GM19397 (cell line): ENCODE measurements around the gene LHPP.
"Not testable (repeated sequence)": the region's sequence is repeated elsewhere in the genome, so short reads cannot be mapped to it uniquely, and the experiment has no call there.

Source experiments
- ATAC-seq: cut with Tn5 transposase; IDR thresholded peaks from one replicate; pipeline ENCODE4 v1.9.1; 2021; ENCODE audit warnings: mild to moderate bottlenecking, moderate library complexity; ENCODE audit not compliant: unreplicated experiment

Gene LHPP, protein sequence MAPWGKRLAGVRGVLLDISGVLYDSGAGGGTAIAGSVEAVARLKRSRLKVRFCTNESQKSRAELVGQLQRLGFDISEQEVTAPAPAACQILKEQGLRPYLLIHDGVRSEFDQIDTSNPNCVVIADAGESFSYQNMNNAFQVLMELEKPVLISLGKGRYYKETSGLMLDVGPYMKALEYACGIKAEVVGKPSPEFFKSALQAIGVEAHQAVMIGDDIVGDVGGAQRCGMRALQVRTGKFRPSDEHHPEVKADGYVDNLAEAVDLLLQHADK

DNA sequence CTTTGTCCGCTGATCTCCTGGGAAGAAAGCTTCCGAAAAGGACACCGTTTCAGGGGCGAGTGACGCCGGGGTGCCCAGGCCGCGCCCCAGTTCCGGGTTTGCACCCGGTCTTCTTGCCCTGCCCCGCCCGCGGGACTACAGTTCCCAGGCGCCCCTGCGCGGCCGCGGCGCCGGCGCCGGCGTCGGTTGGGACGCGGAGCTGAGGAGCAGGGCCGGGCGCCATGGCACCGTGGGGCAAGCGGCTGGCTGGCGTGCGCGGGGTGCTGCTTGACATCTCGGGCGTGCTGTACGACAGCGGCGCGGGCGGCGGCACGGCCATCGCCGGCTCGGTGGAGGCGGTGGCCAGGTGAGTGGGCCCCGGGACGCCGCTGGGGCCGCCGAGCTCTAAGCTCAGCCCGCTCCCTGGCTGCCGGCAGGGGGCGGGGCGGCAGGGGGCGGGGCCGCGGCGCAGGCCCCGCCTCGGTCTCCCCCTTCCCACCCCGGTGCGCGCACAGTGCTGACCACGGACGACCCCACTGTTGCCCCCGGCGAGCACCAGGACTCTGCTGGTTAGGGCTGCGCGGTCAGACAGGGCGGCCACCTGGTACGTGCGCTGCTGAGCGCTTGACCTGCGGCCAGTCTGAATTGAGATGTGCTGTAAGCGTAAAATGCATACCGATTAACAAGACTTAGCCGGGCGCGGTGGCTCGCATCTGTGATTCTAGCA, at the start of gene LHPP:
Gene LHPP, plus strand, starts transcription at position 182 of the 706 bp plus-strand sequence. Its CDS starts 40 bp downstream, at position 222.
- peak; percentile 95 for ATAC-seq

DNA sequence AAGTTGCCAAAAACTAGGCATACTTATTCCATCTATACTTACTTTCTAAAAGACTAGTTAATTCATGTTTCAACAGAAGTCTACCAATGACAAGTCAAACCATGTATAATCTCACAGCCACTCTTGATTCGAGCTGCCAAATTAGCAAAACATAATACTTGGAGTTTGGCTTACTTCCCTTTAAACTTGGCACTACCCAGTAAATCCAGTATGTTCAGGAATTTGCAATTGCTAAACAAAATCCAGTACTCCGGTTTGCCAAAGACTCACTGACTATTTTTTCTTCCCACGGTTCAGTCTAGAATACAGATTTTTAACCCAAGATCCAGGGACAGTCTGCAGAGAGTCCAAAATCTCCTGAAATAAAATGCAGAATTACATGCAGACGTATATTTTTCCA, 47.5 kb upstream of the LHPP start:
- ATAC-seq = no peak

DNA sequence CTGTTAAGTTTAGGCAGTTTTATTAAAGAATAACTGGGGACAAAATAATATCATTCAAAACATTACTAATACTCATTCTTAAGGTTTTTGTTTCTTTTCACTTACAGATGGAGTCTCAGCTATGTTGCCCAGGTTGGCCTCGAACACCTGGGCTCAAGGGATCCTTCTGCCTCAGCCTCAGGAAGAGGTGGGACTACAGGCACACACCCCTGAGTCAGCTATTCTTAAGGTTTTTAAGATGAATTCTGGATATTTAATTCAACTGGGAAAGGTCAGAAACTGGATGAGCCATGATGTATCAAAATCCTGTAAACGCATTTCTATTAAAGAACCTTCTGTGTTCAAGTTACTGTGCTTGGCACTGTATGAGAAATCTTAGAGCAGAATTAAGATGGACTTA, 46.4 kb upstream of the LHPP start:
- no peak for ATAC-seq

DNA sequence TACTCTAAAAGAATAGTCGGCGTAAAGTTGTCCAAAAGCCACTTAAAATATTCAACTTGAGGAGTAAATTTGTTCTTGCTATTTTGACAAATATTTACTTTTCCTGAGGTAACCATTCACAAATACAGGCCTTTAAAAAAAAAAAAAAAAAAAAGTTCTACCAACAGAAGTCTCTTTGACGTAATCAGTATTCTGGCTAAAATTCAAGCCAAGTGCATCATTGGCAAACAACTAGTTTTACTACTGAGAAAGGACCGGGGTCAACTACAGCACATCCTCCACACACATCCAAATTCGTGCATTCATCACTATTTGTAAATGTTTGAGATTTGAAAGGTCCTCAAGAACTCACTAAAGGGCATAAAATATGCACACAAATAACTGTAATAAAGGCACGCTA, 44.9 kb upstream of the LHPP start:
- ATAC-seq = no peak

DNA sequence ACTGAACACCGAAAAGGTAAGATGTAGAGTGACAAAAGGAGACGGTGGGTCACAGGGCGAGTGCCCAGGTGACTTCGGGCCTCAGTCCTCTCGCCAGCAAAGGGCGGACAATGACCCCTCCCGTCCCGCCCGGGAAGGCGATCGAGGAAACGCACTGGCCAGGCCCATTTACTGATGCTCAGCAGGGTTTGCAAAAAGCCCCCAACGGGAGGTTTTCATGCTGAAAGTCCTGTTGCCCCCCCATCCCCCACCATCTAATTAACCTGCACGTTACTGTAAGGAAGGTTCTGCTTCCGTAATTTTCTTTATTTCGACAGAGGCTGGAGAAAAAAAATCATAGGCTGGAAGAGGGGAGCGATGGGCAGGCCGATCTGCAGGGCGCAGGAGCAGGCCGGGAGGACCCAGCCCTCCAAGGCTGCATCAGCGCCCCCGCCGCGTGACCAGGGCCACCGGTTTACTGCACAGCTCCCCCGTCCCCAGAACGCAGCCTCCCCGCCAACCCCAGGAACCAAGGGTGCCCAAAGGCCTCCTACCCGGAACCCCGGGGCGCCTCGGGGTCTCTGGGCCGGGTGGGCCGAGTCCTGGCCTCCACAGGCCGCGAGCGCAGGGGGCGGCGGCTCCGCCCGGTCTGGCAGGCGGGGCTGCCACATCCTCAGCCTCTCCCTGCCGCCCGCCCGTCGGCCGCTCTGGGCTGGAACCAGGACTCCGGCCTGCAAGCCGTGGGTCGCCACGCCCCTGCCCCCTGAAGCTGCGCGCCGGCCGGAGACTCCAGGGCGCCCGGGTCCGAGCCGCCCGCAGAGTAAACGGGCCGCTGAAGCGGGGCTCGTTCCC, 43.5 kb upstream of the LHPP start:
- ATAC-seq = peak; percentile 29

DNA sequence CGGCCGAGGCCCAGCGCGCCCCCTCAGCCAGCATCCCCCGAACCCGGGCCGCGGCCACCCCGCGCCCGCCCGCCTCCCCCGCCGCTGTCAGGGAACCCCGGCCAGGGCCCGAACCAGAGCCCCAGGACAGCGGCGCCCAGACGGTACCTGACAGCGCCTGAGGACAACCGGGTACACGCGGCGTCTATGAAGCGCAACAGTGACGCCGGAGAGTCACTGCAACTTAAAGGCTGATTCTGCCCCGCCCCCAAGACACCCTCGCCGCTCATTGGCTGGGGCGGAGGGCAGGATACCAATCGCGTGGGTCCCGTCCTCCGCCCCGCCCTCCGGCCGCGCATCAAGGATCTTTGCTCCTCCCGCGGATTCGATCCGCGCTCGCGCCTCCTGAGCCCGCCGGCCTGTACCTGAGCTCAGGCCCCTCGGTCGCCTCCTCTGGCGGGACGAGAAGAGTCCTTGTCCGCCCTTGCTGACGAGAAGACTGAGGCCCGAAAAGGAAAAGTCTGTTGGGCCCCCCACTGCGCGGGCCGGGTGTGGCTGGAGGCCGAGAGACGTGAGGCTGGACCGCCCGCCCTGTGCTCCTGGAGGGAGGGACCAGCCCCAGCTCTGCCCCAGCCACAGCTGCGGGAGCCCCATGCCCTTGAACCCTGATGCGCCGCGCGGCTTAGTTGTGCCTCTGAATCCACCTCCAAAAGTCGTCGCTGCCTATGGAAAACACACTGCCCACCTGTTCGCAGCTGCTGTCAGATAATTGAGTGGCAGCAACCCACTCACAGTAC, 42.7 kb upstream of the LHPP start, which contains the start of gene OAT:
Gene OAT, minus strand, starts transcription at position 198 of the 776 bp plus-strand sequence. CDS start 6,752 bp downstream, outside the sequence.
- ATAC-seq = peak; percentile 97

DNA sequence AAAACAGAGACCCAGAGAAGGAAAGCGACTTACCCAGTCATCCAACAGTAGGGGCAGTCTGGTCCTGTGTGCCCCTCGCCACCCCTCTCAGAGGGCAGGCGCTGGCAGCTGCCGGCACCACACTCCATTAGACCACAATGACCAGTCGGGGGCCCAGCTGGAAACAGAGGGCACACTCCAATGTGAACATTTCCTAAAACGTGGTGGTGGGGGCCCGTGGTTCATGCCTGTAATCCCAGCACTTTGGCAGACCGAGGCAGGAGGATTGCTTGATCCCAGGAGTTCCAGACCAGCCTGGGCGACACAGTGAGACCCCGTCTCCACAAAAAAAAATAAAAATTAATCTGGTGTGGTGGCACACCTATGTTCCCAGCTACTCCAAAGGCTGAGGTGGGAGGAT, 42.0 kb upstream of the LHPP start:
- no peak for ATAC-seq

DNA sequence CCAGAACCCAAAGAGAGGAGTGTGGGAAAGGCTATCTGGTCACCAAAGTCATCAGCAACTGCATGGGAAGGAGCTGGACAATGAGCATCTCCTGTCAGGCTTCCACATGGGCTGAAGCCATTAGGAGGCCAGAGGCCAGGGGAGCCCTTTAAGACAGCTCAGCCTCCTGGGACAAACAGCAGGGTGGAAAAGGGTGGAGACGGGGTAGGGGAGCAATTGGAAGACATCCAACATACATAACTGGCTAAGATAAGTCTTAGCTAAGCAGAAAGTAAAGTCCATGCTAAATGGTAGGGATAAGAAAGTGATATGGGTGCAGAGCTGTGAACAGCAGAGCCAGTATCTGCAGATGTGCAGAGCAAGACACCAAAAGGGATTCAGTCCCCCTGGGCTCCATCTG, 41.4 kb upstream of the LHPP start:
- no peak for ATAC-seq

DNA sequence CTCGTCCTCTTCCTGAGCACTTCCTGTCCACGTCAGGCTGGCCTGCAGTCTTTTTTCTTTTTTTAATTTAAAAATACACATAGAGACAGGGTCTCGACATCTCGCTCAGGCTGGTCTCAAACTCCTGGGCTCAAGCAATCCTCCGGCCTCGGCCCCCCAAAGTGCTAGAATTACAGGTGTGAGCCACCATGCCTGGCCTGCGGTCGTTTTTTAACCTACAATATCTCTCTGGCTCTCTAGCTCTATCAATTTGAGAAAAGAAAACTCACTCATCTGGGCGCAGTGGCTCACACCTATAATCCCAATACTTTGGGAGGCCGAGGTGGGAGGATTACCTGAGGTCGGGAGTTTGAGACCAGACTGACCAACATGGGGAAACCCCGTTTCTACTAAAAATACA, 38.9 kb upstream of the LHPP start:
- ATAC-seq = no peak

DNA sequence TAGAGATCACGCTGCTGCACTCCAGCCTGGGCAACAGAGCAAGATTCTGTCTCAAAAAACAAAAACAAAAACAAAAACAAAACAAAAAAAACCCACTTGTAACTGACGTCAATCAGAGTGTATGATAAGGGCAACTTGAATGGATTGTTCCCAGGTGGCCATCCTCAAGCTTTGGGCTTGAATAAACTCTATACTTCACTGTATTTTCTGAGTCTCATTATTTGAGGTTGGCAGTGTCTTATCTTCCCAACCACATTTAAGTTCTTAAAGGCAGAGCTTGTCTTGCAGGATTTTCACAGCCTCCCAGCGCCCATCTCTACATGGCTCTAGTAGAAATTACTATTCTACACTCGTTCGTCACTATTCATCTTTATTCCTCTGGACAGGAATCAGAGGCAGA, 37.8 kb upstream of the LHPP start:
- ATAC-seq = no peak

DNA sequence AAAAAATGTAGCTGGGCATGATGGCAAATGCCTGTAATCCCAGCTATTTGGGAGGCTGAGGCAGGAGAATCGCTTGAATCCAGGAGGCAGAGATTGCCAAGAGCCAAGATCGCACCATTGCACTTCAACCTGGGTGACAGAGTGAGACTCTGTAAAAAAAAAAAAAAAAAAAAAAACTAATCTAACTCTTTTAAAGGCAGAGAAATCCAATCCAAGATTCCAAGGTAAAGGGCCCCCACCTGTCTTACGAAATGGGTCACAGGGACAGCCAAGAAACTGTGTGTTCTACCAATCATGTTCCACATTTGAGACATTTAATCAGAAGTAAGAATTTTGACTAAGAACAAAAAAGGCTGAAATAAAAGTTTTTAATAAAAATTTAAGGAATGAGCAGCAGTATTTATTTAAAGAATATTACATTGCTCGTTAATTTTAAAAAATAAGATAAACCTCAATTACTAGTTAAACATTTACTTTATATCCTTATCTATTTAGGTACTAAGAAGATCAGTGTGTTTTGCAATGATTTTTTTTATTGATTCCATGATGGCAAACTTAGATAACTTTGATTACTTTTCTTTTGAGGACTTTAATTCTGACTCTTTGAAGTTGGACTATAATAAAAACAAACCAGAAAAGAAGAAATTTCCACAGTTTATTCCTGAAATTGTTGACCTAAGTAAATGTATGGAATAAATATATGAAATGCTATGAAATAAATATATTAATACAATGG, 36.2 kb upstream of the LHPP start:
- ATAC-seq = no peak

DNA sequence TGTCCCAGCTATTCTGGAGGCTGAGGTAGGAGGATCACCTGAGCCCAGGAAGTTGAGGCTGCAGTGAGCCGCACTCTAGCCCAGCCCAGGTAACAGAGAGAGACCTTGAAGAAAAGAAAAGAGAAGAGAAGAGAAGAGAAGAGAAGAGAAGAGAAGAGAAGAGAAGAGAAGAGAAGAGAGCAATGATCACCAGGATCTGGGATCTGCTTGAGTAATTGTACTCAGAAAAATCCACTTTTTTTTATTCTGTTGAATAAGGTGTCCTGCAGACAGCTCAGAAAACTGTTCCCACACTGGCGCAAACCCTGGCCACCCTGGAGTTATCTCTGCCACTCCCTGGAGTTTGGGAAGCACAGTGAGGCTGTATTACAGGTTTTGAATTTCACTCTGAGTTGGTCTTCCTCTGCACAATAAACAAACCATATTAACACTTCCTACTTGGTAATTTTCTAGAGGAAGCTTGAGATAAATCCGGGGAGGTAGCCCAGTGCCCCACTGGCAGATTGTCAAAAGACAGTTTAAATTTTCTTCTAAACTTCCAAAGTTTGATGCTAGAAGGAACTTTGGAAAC, 33.3 kb upstream of the LHPP start:
- ATAC-seq = no peak

DNA sequence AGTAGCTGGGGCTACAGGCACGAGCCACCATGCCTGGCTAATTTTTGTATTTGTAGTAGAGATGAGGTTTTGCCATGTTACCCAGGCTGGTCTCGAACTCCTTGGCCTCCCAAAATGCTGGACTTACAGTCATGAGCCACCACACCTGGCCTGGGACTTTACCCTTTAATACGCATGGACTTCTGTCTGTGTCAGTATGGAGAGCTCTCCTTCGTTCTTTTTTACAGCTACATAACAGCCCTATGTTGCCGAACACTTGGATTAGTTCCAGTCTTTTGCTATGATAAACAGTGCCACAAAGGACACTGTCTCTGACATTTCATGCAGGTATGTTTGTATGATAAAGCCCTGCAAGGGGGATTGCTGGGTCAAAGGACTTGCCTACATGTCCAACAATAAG, 32.0 kb upstream of the LHPP start:
- ATAC-seq = no peak

DNA sequence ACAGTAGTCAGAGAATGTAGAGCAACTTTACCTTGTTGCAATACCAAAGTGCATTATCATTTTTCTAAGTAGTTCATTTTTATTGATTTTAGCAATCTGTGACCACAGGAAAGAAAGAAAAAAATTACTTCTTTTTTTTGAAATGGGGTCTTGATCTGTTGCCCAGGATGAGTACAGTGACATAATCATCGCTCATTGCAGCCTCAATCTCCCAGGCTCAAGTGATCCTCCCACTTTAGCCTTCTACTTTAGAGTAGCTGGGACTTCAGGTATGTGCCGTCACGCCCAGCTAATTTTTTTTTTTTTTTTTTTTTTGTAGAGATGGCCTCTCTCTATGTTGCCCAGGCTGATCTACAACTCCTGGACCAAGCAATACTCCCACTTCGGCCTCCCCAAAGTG, 31.5 kb upstream of the LHPP start:
- no peak for ATAC-seq

DNA sequence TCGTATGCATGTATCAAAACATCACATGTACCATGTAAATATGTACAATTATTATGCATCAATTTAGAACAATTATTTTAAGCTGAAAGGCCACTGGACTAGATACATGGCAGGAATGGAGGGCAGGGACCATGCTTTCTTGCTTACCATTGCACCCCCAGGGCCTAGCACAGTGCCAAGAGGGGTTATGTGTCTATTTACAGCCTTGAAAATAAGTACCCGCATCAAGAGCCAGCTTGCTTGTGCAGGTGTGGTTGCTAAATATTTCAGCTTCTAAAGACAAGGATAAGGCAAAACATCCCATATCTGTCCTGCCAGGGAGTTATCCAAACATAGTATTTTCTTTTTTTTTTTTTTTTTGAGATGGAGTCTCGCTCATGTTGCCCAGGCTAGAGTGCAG, 28.2 kb upstream of the LHPP start:
- ATAC-seq = no peak

DNA sequence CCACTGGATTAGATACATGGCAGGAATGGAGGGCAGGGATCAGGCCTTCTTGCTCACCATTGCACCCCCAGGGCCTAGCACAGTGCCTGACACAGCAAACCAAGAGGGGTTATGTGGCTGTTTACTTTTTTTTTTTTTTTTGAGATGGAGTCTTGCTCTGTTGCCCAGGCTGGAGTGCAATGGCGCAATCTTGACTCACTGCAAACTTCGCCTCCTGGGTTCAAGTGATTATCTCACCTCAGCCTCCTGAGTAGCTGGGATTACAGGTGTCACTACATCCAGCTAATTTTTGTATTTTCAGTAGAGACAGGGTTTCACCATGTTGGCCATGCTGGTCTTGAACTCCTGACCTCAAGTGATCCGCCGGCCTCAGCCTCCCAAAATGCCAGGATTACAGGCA, 25.9 kb upstream of the LHPP start:
- ATAC-seq = not testable (repeated sequence)

DNA sequence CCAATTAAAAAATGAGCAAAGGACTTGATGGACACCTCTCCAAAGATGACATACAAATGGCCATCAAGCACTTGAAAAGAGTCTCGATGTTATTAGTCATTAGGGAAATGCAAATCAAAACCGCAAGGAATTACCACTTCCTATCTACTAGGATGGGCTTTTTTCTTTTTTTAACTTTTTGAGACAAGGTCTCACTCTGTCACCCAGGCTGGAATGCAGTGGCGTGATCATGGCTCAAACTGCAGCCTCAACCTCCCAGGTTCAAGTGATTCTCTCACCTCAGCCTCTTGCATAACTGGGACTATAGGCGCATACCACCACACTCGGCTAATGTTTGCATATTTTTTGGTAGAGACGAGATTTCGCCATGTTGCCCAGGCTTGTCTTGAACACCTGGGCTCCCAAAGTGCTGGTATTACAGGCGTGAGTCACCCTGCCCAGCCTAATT, 25.4 kb upstream of the LHPP start:
- ATAC-seq = no peak

DNA sequence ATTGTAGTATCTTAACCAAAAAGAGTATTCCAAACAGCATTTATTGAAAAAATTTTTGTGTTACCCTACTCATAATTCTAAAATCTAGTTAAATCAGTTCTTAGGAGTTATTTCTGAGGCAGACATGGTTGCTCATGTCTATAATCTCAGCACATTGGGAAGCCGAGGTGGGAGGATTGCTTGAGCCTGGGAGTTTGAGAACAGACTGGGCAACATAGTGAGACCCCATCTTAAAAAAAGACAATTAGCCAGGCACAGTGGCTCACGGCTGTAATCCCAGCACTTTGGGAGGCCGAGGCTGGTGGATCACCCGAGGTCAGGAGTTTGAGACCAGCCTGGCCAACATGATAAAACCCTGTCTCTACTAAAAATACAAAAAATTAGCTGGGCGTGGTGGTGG, 19.9 kb upstream of the LHPP start:
- ATAC-seq = not testable (repeated sequence)

DNA sequence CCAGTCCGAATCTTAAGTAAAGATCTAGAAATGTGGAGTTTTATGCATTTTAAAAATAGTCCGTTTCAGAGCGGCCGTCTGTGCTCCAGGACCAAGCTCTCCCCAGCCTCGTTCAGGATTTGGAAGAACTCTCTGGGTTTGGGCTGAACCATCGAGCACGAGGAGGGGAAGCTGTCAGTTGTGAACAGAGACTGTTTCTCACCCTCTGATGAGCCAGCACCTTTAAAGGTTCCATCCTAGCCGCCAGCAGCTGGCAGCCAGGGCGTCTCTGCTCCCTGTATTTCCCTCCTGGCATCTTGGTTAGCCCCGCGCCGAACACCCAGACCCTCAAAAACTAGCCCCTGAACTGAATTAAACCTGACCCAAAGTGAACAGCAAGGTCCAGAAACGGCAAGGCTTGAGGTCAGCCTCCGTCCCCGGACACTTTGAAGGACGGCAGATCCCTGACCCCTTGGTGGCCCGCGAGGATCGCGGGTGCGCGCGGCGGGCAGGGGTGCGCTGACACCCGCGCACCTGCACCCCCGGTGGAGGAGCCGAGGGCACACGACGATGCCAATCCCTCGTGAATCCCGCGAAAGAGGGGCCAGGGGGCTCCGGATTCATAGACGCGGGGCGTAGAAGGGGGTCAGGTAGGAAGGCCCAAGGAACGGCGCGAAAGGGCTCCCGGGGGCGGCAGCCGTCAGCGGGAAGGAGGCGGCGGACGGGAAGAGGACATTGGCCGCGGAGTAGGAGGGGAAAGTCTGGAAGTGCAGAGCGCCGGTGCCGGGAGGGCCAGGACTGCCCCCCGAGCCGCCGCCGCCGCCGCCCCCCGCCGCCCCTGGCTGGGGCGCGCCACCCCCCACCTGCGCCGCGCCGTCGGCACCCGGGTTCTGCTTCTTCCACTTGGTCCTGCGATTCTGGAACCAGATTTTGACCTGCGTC, 14.5 kb upstream of the LHPP start:
- ATAC-seq = no peak
